ENCODE results near the gene EIF4EBP3. TPM values are rescaled to one million over a fixed set of nuclear protein-coding genes. Genes with fewer than 3 reads are reported as not detected.

The EIF4EBP3 gene
- total and polyA plus RNA-seq, 9 of the 15 experiments (the other 6 are each of a cell fraction or from before 2014, with no cell fraction given), result 1.3 to 7.5 (median 3.8) TPM

DNA sequence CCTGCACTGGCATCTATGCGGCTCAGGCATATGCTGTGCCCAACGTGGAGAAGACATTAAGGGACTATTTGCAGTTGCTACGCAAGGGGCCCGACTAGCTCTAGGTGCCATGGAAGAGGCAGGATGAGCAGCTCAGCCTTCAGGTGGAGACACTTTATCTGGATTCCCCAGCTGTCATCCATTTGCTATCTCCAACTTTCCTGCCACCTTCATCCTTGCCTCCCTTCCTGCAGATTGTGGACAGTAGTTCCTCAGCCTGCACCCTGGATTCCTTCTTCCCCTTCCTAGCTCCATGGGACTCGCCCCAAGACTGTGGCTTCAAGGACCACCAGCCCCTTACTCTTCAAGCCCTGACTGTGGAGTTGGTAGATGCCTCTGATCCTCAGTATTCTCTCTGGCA, 19.2 kb downstream of the EIF4EBP3 start (continued):
- TF ChIP-seq, protein P1, sequence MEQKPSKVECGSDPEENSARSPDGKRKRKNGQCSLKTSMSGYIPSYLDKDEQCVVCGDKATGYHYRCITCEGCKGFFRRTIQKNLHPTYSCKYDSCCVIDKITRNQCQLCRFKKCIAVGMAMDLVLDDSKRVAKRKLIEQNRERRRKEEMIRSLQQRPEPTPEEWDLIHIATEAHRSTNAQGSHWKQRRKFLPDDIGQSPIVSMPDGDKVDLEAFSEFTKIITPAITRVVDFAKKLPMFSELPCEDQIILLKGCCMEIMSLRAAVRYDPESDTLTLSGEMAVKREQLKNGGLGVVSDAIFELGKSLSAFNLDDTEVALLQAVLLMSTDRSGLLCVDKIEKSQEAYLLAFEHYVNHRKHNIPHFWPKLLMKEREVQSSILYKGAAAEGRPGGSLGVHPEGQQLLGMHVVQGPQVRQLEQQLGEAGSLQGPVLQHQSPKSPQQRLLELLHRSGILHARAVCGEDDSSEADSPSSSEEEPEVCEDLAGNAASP (IDR thresholded peaks at IDR 0.05), result no peak
- TF ChIP-seq, protein P2, sequence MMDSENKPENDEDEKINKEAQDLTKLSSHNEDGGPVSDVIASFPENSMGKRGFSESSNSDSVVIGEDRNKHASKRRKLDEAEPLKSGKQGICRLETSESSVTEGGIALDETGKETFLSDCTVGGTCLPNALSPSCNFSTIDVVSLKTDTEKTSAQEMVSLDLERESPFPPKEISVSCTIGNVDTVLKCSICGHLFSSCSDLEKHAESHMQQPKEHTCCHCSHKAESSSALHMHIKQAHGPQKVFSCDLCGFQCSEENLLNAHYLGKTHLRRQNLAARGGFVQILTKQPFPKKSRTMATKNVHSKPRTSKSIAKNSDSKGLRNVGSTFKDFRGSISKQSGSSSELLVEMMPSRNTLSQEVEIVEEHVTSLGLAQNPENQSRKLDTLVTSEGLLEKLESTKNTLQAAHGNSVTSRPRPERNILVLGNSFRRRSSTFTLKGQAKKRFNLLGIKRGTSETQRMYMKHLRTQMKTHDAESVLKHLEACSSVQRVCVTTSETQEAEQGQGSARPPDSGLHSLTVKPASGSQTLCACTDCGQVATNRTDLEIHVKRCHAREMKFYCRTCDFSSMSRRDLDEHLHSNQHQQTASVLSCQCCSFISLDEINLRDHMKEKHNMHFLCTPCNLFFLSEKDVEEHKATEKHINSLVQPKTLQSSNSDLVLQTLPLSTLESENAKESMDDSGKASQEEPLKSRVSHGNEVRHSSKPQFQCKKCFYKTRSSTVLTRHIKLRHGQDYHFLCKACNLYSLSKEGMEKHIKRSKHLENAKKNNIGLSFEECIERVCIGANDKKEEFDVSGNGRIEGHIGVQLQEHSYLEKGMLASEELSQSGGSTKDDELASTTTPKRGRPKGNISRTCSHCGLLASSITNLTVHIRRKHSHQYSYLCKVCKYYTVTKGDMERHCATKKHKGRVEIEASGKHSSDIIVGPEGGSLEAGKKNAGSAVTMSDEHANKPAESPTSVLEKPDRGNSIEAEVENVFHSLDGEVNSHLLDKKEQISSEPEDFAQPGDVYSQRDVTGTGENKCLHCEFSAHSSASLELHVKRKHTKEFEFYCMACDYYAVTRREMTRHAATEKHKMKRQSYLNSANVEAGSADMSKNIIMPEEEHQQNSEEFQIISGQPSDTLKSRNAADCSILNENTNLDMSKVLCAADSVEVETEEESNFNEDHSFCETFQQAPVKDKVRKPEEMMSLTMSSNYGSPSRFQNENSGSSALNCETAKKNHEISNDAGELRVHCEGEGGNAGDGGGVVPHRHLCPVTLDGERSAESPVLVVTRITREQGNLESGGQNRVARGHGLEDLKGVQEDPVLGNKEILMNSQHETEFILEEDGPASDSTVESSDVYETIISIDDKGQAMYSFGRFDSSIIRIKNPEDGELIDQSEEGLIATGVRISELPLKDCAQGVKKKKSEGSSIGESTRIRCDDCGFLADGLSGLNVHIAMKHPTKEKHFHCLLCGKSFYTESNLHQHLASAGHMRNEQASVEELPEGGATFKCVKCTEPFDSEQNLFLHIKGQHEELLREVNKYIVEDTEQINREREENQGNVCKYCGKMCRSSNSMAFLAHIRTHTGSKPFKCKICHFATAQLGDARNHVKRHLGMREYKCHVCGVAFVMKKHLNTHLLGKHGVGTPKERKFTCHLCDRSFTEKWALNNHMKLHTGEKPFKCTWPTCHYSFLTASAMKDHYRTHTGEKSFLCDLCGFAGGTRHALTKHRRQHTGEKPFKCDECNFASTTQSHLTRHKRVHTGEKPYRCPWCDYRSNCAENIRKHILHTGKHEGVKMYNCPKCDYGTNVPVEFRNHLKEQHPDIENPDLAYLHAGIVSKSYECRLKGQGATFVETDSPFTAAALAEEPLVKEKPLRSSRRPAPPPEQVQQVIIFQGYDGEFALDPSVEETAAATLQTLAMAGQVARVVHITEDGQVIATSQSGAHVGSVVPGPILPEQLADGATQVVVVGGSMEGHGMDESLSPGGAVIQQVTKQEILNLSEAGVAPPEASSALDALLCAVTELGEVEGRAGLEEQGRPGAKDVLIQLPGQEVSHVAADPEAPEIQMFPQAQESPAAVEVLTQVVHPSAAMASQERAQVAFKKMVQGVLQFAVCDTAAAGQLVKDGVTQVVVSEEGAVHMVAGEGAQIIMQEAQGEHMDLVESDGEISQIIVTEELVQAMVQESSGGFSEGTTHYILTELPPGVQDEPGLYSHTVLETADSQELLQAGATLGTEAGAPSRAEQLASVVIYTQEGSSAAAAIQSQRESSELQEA (IDR thresholded peaks at IDR 0.05; ENCODE audit: low read depth), result no peak
